GM12878 (cell line): ENCODE results near the gene ZNF501. TPM values are rescaled to one million over a fixed set of nuclear protein-coding genes. Genes with fewer than 3 reads are reported as not detected.

Source experiments
- NFXL1 ChIP-seq: fragments of 450-650 bp; IDR thresholded peaks from 2 replicates; pipeline ENCODE4 v1.6.1; 2017; ENCODE audit warnings: antibody characterized with exemption, mild to moderate bottlenecking, borderline replicate concordance
- WRNIP1 ChIP-seq: IDR thresholded peaks from 2 replicates; pipeline ENCODE4 v1.6.1; 2011; ENCODE audit warnings: low read depth, low read length, improper control_type of control experiment, borderline replicate concordance
- polyA plus RNA-seq, 11 experiments: library from polyadenylated mRNA; depleted of rRNA in 4 of 11; unstranded in 6 of 11; stranded (reverse) in 5 of 11; fragments of >200 nt; fragmentation: Nextera tagmentation in 4 of 11; fragmentation: Illumina TruSeq in 1 of 11; extraction: Ambion mirVana in 4 of 11; extraction: Trizol in 1 of 11; gene quantifications; 1 replicate in 1 of 11; 2 replicates in 10 of 11; pipeline versions ENCODE4 v1.2.1 to v1.2.3, GENCODE V29; 2011 to 2016; ENCODE audit warnings: inconsistent platforms in 2 of 11, missing spikeins in 2 of 11, low read depth in 1 of 11
- total RNA-seq, 4 experiments: library from RNA; depleted of rRNA in 3 of 4; stranded (reverse); fragments of >200 nt in 3 of 4; fragmentation: Illumina TruSeq in 1 of 4; extraction: Trizol in 1 of 4; gene quantifications; 2 replicates each; pipeline versions ENCODE4 v1.2.1 to v1.2.3, GENCODE V29; 2013 to 2021
- TF ChIP-seq, protein P1 (sequence below): fragments of 450-650 bp; IDR thresholded peaks from 2 replicates; pipeline ENCODE4 v1.6.1; 2017; ENCODE audit warnings: mild to moderate bottlenecking
- TF ChIP-seq, protein P2 (sequence below): IDR thresholded peaks from 2 replicates; pipeline ENCODE4 v1.6.1; 2011; ENCODE audit warnings: borderline replicate concordance, low read depth, mild to moderate bottlenecking, moderate library complexity, mixed read lengths, low read length; ENCODE audit not compliant: insufficient read depth; ENCODE audit errors: extremely low read length
- TF ChIP-seq, protein P3 (sequence below), 3 experiments: IDR thresholded peaks in 2 of 3; conservative IDR thresholded peaks in 1 of 3; 2 replicates each; pipeline ENCODE4 v1.5.1; 2011; ENCODE audit warnings: low read depth in 3 of 3, low read length in 3 of 3, mild to moderate bottlenecking in 3 of 3, control low read depth in 2 of 3, moderate library complexity in 2 of 3, inconsistent platforms in 1 of 3, mixed read lengths in 1 of 3; ENCODE audit not compliant: control insufficient read depth in 2 of 3, insufficient read depth in 1 of 3; ENCODE audit errors: extremely low read depth in 1 of 3

The ZNF501 gene
- total and polyA plus RNA-seq, 10 of the 15 experiments (the other 5 are each of a cell fraction or from before 2014, with no cell fraction given), result 0.35 to 3.8 (median 1.7) TPM

DNA sequence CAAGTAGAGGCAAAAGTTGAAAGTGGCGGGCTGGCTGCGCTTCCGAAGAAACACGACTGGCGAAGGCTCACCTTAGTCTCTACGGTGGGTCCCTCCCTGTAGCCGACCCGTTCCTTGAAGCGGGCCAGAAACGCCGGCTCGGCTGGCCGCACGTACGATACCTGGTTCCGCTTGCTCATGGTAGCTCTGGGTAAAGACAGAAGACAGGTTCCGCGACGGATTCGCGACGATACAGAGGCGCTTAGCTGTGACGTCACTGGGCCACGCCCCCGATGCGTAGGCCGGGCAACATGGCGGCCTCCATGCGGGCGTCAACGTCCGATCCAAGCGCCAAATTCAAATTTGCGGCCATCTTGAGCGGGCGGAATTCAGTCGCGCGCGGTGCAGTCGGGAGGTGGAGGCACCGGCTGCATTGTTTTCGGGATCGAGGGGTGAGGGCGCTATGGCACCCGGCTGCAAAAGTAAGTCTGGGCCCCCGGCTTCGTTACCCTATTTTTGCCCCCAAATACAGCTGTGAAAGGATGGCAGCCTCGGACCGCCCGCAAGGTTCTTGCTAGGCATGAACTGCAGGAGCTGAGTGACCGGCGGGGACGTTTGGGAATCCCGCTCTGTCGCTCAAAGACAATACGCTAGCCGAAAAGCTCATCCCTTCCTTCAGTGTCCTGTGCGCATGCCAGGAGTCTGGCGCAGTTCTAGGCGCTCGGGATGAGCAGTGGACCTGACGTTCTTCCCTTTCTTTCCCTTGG, 32.2 kb downstream of the ZNF501 start, which contains the start of the genes KIAA1143 and KIF15 (continued):
- TF ChIP-seq, protein P1, sequence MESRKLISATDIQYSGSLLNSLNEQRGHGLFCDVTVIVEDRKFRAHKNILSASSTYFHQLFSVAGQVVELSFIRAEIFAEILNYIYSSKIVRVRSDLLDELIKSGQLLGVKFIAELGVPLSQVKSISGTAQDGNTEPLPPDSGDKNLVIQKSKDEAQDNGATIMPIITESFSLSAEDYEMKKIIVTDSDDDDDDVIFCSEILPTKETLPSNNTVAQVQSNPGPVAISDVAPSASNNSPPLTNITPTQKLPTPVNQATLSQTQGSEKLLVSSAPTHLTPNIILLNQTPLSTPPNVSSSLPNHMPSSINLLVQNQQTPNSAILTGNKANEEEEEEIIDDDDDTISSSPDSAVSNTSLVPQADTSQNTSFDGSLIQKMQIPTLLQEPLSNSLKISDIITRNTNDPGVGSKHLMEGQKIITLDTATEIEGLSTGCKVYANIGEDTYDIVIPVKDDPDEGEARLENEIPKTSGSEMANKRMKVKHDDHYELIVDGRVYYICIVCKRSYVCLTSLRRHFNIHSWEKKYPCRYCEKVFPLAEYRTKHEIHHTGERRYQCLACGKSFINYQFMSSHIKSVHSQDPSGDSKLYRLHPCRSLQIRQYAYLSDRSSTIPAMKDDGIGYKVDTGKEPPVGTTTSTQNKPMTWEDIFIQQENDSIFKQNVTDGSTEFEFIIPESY, result no peak
- no peak for TF ChIP-seq NFXL1
- TF ChIP-seq WRNIP1, result no peak
- TF ChIP-seq, protein P2, sequence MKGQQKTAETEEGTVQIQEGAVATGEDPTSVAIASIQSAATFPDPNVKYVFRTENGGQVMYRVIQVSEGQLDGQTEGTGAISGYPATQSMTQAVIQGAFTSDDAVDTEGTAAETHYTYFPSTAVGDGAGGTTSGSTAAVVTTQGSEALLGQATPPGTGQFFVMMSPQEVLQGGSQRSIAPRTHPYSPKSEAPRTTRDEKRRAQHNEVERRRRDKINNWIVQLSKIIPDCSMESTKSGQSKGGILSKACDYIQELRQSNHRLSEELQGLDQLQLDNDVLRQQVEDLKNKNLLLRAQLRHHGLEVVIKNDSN, result no peak
- TF ChIP-seq, protein P3, sequence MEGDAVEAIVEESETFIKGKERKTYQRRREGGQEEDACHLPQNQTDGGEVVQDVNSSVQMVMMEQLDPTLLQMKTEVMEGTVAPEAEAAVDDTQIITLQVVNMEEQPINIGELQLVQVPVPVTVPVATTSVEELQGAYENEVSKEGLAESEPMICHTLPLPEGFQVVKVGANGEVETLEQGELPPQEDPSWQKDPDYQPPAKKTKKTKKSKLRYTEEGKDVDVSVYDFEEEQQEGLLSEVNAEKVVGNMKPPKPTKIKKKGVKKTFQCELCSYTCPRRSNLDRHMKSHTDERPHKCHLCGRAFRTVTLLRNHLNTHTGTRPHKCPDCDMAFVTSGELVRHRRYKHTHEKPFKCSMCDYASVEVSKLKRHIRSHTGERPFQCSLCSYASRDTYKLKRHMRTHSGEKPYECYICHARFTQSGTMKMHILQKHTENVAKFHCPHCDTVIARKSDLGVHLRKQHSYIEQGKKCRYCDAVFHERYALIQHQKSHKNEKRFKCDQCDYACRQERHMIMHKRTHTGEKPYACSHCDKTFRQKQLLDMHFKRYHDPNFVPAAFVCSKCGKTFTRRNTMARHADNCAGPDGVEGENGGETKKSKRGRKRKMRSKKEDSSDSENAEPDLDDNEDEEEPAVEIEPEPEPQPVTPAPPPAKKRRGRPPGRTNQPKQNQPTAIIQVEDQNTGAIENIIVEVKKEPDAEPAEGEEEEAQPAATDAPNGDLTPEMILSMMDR (IDR thresholded peaks at IDR 0.05 in 2 of 3, conservative IDR thresholded peaks at IDR 0.05 in 1 of 3; ENCODE audit: control insufficient read depth in 2 of 3, extremely low read depth in 1 of 3, insufficient read depth in 1 of 3, low read depth in 3 of 3, low read length in 3 of 3), result peak in 1 of 3 experiments; percentile 12; a peak in 1 of 6 replicates
